CD14-positive monocyte (primary cell): ENCODE results near the gene SYTL1. TPM values are rescaled to one million over a fixed set of nuclear protein-coding genes. Genes with fewer than 3 reads are reported as not detected.
A peak's percentile ranks its signal among the peaks of the same experiment; 100 is the strongest.

ENCODE experiments used
- DNase-seq, 3 donors: peaks; one replicate each; pipeline ENCODE4 v3.0.0-alpha.2; 2011 to 2022
- H2AFZ ChIP-seq: 2 replicates; pipeline ENCODE4 v1.6.0; 2012; ENCODE audit warnings: mild to moderate bottlenecking, low read depth, low read length, inconsistent platforms; ENCODE audit not compliant: insufficient read depth, poor library complexity, severe bottlenecking
- H3K27ac ChIP-seq, 2 donors: 1 replicate in 1 of 2; 2 replicates in 1 of 2; pipeline ENCODE4 v1.5.1; 2012 to 2013; ENCODE audit warnings: low read length in 2 of 2, control low read depth in 1 of 2, inconsistent platforms in 1 of 2, low read depth in 1 of 2, mild to moderate bottlenecking in 1 of 2
- H3K27me3 ChIP-seq, 2 donors: one replicate each; pipeline versions ENCODE4 v1.6.0 to v1.6.1; 2011 to 2013; ENCODE audit warnings: low read length in 2 of 2; ENCODE audit not compliant: control insufficient read depth in 2 of 2, insufficient read depth in 2 of 2
- H3K36me3 ChIP-seq, 2 donors: replicated peaks in 1 of 2; 1 replicate in 1 of 2; 2 replicates in 1 of 2; pipeline versions ENCODE4 v1.5.1 to v1.6.1; 2012 to 2013; ENCODE audit warnings: low read length in 2 of 2, control low read depth in 1 of 2, inconsistent platforms in 1 of 2, mild to moderate bottlenecking in 1 of 2; ENCODE audit not compliant: insufficient read depth in 2 of 2, control insufficient read depth in 1 of 2
- H3K4me1 ChIP-seq, 2 donors: 1 replicate in 1 of 2; 2 replicates in 1 of 2; pipeline versions ENCODE4 v1.5.1 to v1.6.1; 2012 to 2013; ENCODE audit warnings: low read length in 2 of 2, control low read depth in 1 of 2, inconsistent platforms in 1 of 2, mild to moderate bottlenecking in 1 of 2, moderate library complexity in 1 of 2; ENCODE audit not compliant: insufficient read depth in 2 of 2, control insufficient read depth in 1 of 2
- H3K4me2 ChIP-seq: replicated peaks from 2 replicates; pipeline ENCODE3; 2012; ENCODE audit warnings: low read length, moderate library complexity, mild to moderate bottlenecking; ENCODE audit not compliant: poor library complexity, severe bottlenecking; ENCODE audit errors: extremely low read depth
- H3K4me3 ChIP-seq, 3 experiments: fragments of 200-600 bp in 1 of 3; sonication (generic) in 1 of 3; replicated peaks in 1 of 3; 1 replicate in 2 of 3; 2 replicates in 1 of 3; pipeline ENCODE4 v1.5.1; 2011 to 2013; ENCODE audit warnings: low read length in 3 of 3, mild to moderate bottlenecking in 3 of 3, control low read depth in 2 of 3, low read depth in 2 of 3, inconsistent platforms in 1 of 3, moderate library complexity in 1 of 3
- H3K79me2 ChIP-seq: 2 replicates; pipeline ENCODE4 v1.6.0; 2012; ENCODE audit warnings: mild to moderate bottlenecking, control low read depth, inconsistent platforms, low read length, moderate library complexity; ENCODE audit not compliant: insufficient read depth
- H3K9ac ChIP-seq: 2 replicates; pipeline ENCODE4 v1.6.0; 2017; ENCODE audit warnings: low read length, mild to moderate bottlenecking; ENCODE audit not compliant: insufficient read depth, poor library complexity, severe bottlenecking
- H3K9me3 ChIP-seq, 2 donors: replicated peaks in 1 of 2; 1 replicate in 1 of 2; 2 replicates in 1 of 2; pipeline versions ENCODE4 v1.5.1 to v1.6.1; 2012 to 2013; ENCODE audit warnings: low read length in 2 of 2, control low read depth in 1 of 2; ENCODE audit not compliant: control insufficient read depth in 1 of 2, insufficient read depth in 1 of 2
- H4K20me1 ChIP-seq: 2 replicates; pipeline ENCODE4 v1.6.0; 2012; ENCODE audit warnings: mild to moderate bottlenecking, low read length, control low read depth, moderate library complexity; ENCODE audit not compliant: insufficient read depth
- H3K27ac Mint-ChIP-seq, 7 donors: one replicate each; pipeline ENCODE4 v1.8.0; 2020; ENCODE audit warnings: mild to moderate bottlenecking in 7 of 7, mixed read lengths in 7 of 7, moderate library complexity in 6 of 7, inconsistent platforms in 2 of 7
- H3K27me3 Mint-ChIP-seq, 3 donors: one replicate each; pipeline ENCODE4 v1.8.0; 2021 to 2022; ENCODE audit warnings: low read depth in 3 of 3, mild to moderate bottlenecking in 3 of 3, mixed read lengths in 3 of 3, moderate library complexity in 3 of 3, inconsistent platforms in 1 of 3
- H3K36me3 Mint-ChIP-seq, 2 donors: one replicate each; pipeline ENCODE4 v1.8.0; 2020; ENCODE audit warnings: mixed read lengths in 2 of 2, inconsistent platforms in 1 of 2, mild to moderate bottlenecking in 1 of 2
- H3K4me1 Mint-ChIP-seq: one replicate; pipeline ENCODE4 v1.8.0; 2020; ENCODE audit warnings: mild to moderate bottlenecking, mixed read lengths
- H3K4me3 Mint-ChIP-seq, 2 donors: one replicate each; pipeline ENCODE4 v1.8.0; 2020; ENCODE audit warnings: mild to moderate bottlenecking in 2 of 2, mixed read lengths in 2 of 2, moderate library complexity in 1 of 2
- H3K9me3 Mint-ChIP-seq, 7 donors: one replicate each; pipeline ENCODE4 v1.8.0; 2020 to 2022; ENCODE audit warnings: mixed read lengths in 7 of 7, mild to moderate bottlenecking in 6 of 7, moderate library complexity in 6 of 7, inconsistent platforms in 2 of 7
- WGBS: methylation state at CpG from one replicate; pipeline ENCODE4 v1.1.5; 2013; ENCODE audit warnings: missing lambda C conversion rate; ENCODE audit not compliant: insufficient coverage; 5-methylcytosine and 5-hydroxymethylcytosine counted together
- intact Hi-C, 2 donors: fragments of 100-400 bp; cut with micrococcal nuclease; formaldehyde crosslinking; loops; one replicate each; pipeline versions ENCODE4 v1.15.0 to v1.15.1; 2023
- polyA plus RNA-seq, 3 donors: library from polyadenylated mRNA; depleted of rRNA in 1 of 3; unstranded in 2 of 3; stranded (reverse) in 1 of 3; fragments of 300-500 nt in 2 of 3; fragments of >200 nt in 1 of 3; fragmentation: Illumina TruSeq in 2 of 3; gene quantifications; 1 replicate in 2 of 3; 2 replicates in 1 of 3; pipeline ENCODE4 v1.2.3, GENCODE V29; 2012 to 2021
- TF ChIP-seq, protein P1 (sequence below): fragments of 200-600 bp; IDR thresholded peaks from one replicate; pipeline ENCODE4 v1.8.0; 2022; ENCODE audit warnings: antibody characterized with exemption, mild to moderate bottlenecking

Gene SYTL1
- polyA plus RNA-seq, 3 donors, result 26.9 to 95.8 (median 44.6) TPM

GRCh38 chr1:27299385-27300271 is 42.2 kb upstream of the SYTL1 start:
- no peaks in the 10 kb centered on the region for H3K27me3 Mint-ChIP-seq
- intact Hi-C loops, result loop anchor here (2.0 to 10.0 kb wide), 5 partner anchors 95 to 375 kb away; partner anchors contain the start of genes AHDC1 (in 1 of the 2) and IFI6 (in 1 of the 2)
- H4K20me1 ChIP-seq, result peaks cover 34% of the 10 kb centered on the region
- H3K4me3 ChIP-seq, result peak overlapping the region in 1 of 3 experiments; percentile 27
- no peak overlapping the region for H3K4me3 Mint-ChIP-seq
- peak; percentile 9 to 35 (median 15) for DNase-seq
- no peaks in the 10 kb centered on the region for H3K27me3 ChIP-seq
- H2AFZ ChIP-seq, result no peak overlapping the region
- H3K27ac Mint-ChIP-seq, result peak overlapping the region; percentile 72 to 92 (median 89)
- H3K4me1 ChIP-seq, result peaks cover 25 to 26% of the 10 kb centered on the region in 2 donors
- H3K4me2 ChIP-seq, result peak overlapping the region; percentile 32
- H3K4me1 Mint-ChIP-seq, result peaks cover 23% of the 10 kb centered on the region
- H3K9ac ChIP-seq, result peak overlapping the region; percentile 37
- WGBS, result 42% methylated on average over 9 of the region's 14 CpGs
- peaks cover 67 to 90% of the 10 kb centered on the region in 2 donors for H3K36me3 ChIP-seq
- no peaks in the 10 kb centered on the region for H3K9me3 Mint-ChIP-seq
- H3K79me2 ChIP-seq, result no peaks in the 10 kb centered on the region
- H3K36me3 Mint-ChIP-seq, result peaks cover 75 to 89% of the 10 kb centered on the region in 2 donors
- TF ChIP-seq, protein P1, sequence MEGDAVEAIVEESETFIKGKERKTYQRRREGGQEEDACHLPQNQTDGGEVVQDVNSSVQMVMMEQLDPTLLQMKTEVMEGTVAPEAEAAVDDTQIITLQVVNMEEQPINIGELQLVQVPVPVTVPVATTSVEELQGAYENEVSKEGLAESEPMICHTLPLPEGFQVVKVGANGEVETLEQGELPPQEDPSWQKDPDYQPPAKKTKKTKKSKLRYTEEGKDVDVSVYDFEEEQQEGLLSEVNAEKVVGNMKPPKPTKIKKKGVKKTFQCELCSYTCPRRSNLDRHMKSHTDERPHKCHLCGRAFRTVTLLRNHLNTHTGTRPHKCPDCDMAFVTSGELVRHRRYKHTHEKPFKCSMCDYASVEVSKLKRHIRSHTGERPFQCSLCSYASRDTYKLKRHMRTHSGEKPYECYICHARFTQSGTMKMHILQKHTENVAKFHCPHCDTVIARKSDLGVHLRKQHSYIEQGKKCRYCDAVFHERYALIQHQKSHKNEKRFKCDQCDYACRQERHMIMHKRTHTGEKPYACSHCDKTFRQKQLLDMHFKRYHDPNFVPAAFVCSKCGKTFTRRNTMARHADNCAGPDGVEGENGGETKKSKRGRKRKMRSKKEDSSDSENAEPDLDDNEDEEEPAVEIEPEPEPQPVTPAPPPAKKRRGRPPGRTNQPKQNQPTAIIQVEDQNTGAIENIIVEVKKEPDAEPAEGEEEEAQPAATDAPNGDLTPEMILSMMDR, result no peak
- peak overlapping the region; percentile 75 to 84 for H3K27ac ChIP-seq
- H3K9me3 ChIP-seq, result no peaks in the 10 kb centered on the region

DNA sequence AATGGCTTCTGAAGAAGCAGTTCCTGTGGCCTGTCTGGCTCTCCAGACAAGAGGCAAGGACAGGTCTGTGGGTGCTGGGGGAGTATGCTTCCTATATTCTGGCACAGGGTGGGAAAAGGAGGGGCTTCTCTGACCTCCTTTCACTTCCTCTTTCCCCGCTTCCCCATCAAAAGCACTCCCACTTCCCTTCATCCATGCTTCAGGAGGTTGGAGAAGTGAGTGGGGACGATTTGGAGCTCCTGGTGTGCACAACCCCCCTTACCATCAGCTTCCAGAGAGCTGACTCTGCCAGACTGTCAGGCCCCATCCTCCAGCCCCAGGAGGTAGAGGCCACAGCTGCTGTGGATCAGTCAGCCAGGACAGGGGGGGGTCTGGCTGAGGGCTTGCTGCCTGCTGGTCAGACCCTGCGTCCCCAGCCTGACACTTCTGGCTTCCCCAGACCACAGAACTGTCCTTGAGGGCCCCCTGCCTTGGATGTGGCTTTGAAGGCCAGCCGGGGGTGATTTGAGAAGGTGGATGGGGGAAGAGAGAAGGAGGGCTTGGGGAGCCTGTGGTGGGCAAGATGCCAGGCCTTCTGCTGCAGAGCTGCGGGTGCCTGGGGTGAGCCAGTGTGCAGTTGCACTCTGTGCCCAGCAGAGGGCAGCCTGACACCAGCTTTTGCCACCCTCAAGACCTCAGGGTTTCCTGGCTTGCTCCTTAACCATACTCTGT is 41.3 kb upstream of the SYTL1 start:
- no peaks in the 10 kb centered on the region for H3K27me3 ChIP-seq
- Mint-ChIP-seq H3K36me3 (peaks cover 76 to 89% of the 10 kb centered on the region in 2 donors), H3K9me3 (no peaks in the 10 kb centered on the region), H3K4me3 (no peak overlapping the region), H3K4me1 (peaks cover 23% of the 10 kb centered on the region), H3K27ac (peak overlapping the region; percentile 72 to 92 (median 89)), H3K27me3 (no peaks in the 10 kb centered on the region)
- peaks cover 25 to 26% of the 10 kb centered on the region in 2 donors for H3K4me1 ChIP-seq
- H3K9ac ChIP-seq, result peak overlapping the region; percentile 37
- no peak overlapping the region for H2AFZ ChIP-seq
- H3K79me2 ChIP-seq, result no peaks in the 10 kb centered on the region
- H3K27ac ChIP-seq, result peak overlapping the region; percentile 75 to 84
- DNase-seq, result peak; percentile 76 to 83 (median 81)
- TF ChIP-seq, protein P1, result peak; percentile 98
- peaks cover 34% of the 10 kb centered on the region for H4K20me1 ChIP-seq
- intact Hi-C loops, result loop anchor here (1.0 to 10.0 kb wide), 5 partner anchors 94 to 374 kb away; partner anchors contain the start of genes AHDC1 (in 1 of the 2) and IFI6 (in 1 of the 2)
- WGBS, result 0% methylated on average over 3 of the region's 5 CpGs
- H3K9me3 ChIP-seq, result no peaks in the 10 kb centered on the region
- peak overlapping the region in 1 of 3 experiments; percentile 27 for H3K4me3 ChIP-seq
- peaks cover 69 to 90% of the 10 kb centered on the region in 2 donors for H3K36me3 ChIP-seq
- H3K4me2 ChIP-seq, result peak overlapping the region; percentile 32
